HCT116 (cell line): ENCODE measurements around the gene PANK3. TPM values are rescaled to one million over a fixed set of nuclear protein-coding genes. Genes with fewer than 3 reads are reported as not detected.

Source experiments
- ATAC-seq: fragments of 200-7000 bp; cut with Tn5 transposase; 2 replicates; pipeline ENCODE4 v1.9.1; 2020; ENCODE audit warnings: mild to moderate bottlenecking, moderate library complexity
- BruUV-seq: library from RNA; stranded (reverse); fragments of 400-500 nt; replicated peaks from 2 replicates; lab custom pipeline; 2021; lab: Mats Ljungman, UMichigan
- CTCF ChIA-PET: fragments of 300-600 bp; sonication (Branson Sonifier 250); formaldehyde crosslinking; loops from one replicate; lab custom pipeline; 2021; ENCODE audit warnings: antibody characterized with exemption; lab: Charles Lee
- POLR2A ChIA-PET: fragments of 300-600, 350-600 bp; sonication (Branson Sonifier 250); formaldehyde crosslinking; loops from one replicate; lab custom pipeline; 2021; ENCODE audit warnings: antibody characterized with exemption; lab: Charles Lee
- RAD21 ChIA-PET, 2 experiments: fragments of 300-600 bp; sonication (Branson Sonifier 250); formaldehyde crosslinking; loops; one replicate each; lab custom pipeline; 2023; ENCODE audit warnings: low total read pairs in 2 of 2; ENCODE audit not compliant: uncharacterized antibody in 2 of 2, unreplicated experiment in 2 of 2, low non-redundant PET in 1 of 2; lab: Charles Lee
- DNase-seq: peaks from one replicate; pipeline ENCODE4 v3.0.0-alpha.2; 2010; ENCODE audit warnings: low read depth, low spot score
- H2AFZ ChIP-seq: fragments of 200-600 bp; shearing (Covaris generic), sonication (generic); 2 replicates; pipeline ENCODE4 v1.6.1; 2017; ENCODE audit warnings: low read depth, mixed run types, mixed read lengths, antibody characterized with exemption, low read length; ENCODE audit not compliant: poor library complexity, severe bottlenecking
- H3K27ac ChIP-seq: 2 replicates; pipeline ENCODE4 v1.5.1; 2012; ENCODE audit warnings: low read depth, low read length
- H3K27me3 ChIP-seq: fragments of 200-600 bp; sonication (generic); 2 replicates; pipeline ENCODE4 v1.6.1; 2016; ENCODE audit warnings: mixed run types, low read length, mixed read lengths; ENCODE audit not compliant: insufficient read depth
- H3K36me3 ChIP-seq, 2 experiments: fragments of 200-500 bp in 1 of 2; fragments of 200-600 bp in 1 of 2; sonication (Bioruptor generic) in 1 of 2; sonication (generic) in 1 of 2; 2 replicates each; pipeline versions ENCODE4 v1.5.1 to v1.6.1; 2014 to 2016; ENCODE audit warnings: low read length in 2 of 2, inconsistent platforms in 1 of 2, mixed read lengths in 1 of 2, mixed run types in 1 of 2; ENCODE audit not compliant: insufficient read depth in 2 of 2, control insufficient read depth in 1 of 2
- H3K4me1 ChIP-seq, 2 experiments: fragments of 200-600 bp in 1 of 2; sonication (generic) in 1 of 2; 2 replicates each; pipeline versions ENCODE4 v1.5.1 to v1.6.1; 2012 to 2017; ENCODE audit warnings: low read length in 2 of 2, inconsistent platforms in 1 of 2, mild to moderate bottlenecking in 1 of 2, mixed read lengths in 1 of 2, mixed run types in 1 of 2, moderate library complexity in 1 of 2; ENCODE audit not compliant: insufficient read depth in 2 of 2, control insufficient read depth in 1 of 2
- H3K4me2 ChIP-seq: fragments of 200-600 bp; sonication (generic); 2 replicates; pipeline ENCODE4 v1.6.1; 2017; ENCODE audit warnings: mixed run types, low read length, mixed read lengths
- H3K4me3 ChIP-seq, 2 experiments: fragments of 200-600 bp in 1 of 2; sonication (generic) in 1 of 2; replicated peaks in 1 of 2; 2 replicates each; pipeline ENCODE4 v1.5.1; 2011 to 2016; ENCODE audit warnings: low read length in 2 of 2, control low read depth in 1 of 2, low read depth in 1 of 2, mild to moderate bottlenecking in 1 of 2, mixed read lengths in 1 of 2, mixed run types in 1 of 2
- H3K79me2 ChIP-seq: fragments of 200-600 bp; sonication (generic); 2 replicates; pipeline ENCODE4 v1.6.1; 2017; ENCODE audit warnings: mild to moderate bottlenecking, mixed run types, low read length, moderate library complexity, mixed read lengths; ENCODE audit not compliant: insufficient read depth
- H3K9ac ChIP-seq: fragments of 200-600 bp; sonication (generic); 2 replicates; pipeline ENCODE4 v1.6.1; 2016; ENCODE audit warnings: low read length, mixed read lengths
- H3K9me2 ChIP-seq: fragments of 200-600 bp; sonication (generic), shearing (Covaris generic); 2 replicates; pipeline ENCODE4 v1.6.1; 2017; ENCODE audit warnings: mixed run types, mild to moderate bottlenecking, moderate library complexity; ENCODE audit not compliant: insufficient read depth
- H3K9me3 ChIP-seq, 2 experiments: fragments of 200-500 bp in 1 of 2; fragments of 200-600 bp in 1 of 2; sonication (Bioruptor generic) in 1 of 2; sonication (generic) in 1 of 2; 2 replicates each; pipeline ENCODE4 v1.6.1; 2014 to 2017; ENCODE audit warnings: low read length in 2 of 2, mixed read lengths in 2 of 2, inconsistent platforms in 1 of 2, low read depth in 1 of 2, mild to moderate bottlenecking in 1 of 2, mixed run types in 1 of 2, moderate library complexity in 1 of 2; ENCODE audit not compliant: control insufficient read depth in 1 of 2, insufficient read depth in 1 of 2
- H4K20me1 ChIP-seq: fragments of 200-600 bp; sonication (generic), shearing (Covaris generic); 2 replicates; pipeline ENCODE4 v1.6.1; 2017; ENCODE audit warnings: mixed run types, mild to moderate bottlenecking, moderate library complexity; ENCODE audit not compliant: insufficient read depth
- EGR1 ChIP-seq: IDR thresholded peaks from 2 replicates; pipeline ENCODE4 v1.6.1; 2012; ENCODE audit warnings: low read depth
- ELF1 ChIP-seq: IDR thresholded peaks from 2 replicates; pipeline ENCODE4 v1.6.1; 2012; ENCODE audit warnings: low read depth, borderline replicate concordance
- EZH2phosphoT487 ChIP-seq: fragments of 200-600 bp; IDR thresholded peaks from 2 replicates; pipeline ENCODE4 v1.6.1; 2018; ENCODE audit warnings: antibody characterized with exemption, borderline replicate concordance
- FOSL1 ChIP-seq: IDR thresholded peaks from 2 replicates; pipeline ENCODE4 v1.6.1; 2012; ENCODE audit warnings: low read depth
- JUND ChIP-seq: IDR thresholded peaks from 2 replicates; pipeline ENCODE4 v1.6.1; 2012
- POLR2A ChIP-seq: IDR thresholded peaks from 2 replicates; pipeline ENCODE4 v1.7.0; 2011; ENCODE audit warnings: borderline replicate concordance; ENCODE audit not compliant: insufficient read depth, insufficient read length; ENCODE audit errors: extremely low read depth
- SIN3A ChIP-seq: IDR thresholded peaks from 2 replicates; pipeline ENCODE4 v1.6.1; 2012; ENCODE audit warnings: low read depth
- SRF ChIP-seq: IDR thresholded peaks from 2 replicates; pipeline ENCODE4 v1.6.1; 2012; ENCODE audit warnings: low read depth
- YY1 ChIP-seq: IDR thresholded peaks from 2 replicates; pipeline ENCODE4 v1.6.1; 2011; ENCODE audit warnings: low read length, low read depth, moderate library complexity, mild to moderate bottlenecking; ENCODE audit not compliant: insufficient replicate concordance; ENCODE audit errors: extremely low read depth
- ZFX ChIP-seq: fragments of 450-650 bp; IDR thresholded peaks from 2 replicates; pipeline ENCODE4 v1.6.1; 2017
- intact Hi-C: fragments of 100-400 bp; cut with micrococcal nuclease; formaldehyde crosslinking; loops from 2 replicates; pipeline ENCODE4 v1.10.0; 2022
- total RNA-seq: library from RNA; stranded (reverse); gene quantifications from one replicate; pipeline ENCODE4 v1.2.1, GENCODE V29; 2021; ENCODE audit not compliant: unreplicated experiment
- TF ChIP-seq, protein P1 (sequence below): IDR thresholded peaks from 2 replicates; pipeline ENCODE4 v1.6.1; 2012
- TF ChIP-seq, protein P2 (sequence below): IDR thresholded peaks from 2 replicates; pipeline ENCODE4 v1.6.1; 2012; ENCODE audit warnings: low read depth

PANK3 gene
- total RNA-seq, 1 experiment from 2014 or later: 56.5 TPM

DNA sequence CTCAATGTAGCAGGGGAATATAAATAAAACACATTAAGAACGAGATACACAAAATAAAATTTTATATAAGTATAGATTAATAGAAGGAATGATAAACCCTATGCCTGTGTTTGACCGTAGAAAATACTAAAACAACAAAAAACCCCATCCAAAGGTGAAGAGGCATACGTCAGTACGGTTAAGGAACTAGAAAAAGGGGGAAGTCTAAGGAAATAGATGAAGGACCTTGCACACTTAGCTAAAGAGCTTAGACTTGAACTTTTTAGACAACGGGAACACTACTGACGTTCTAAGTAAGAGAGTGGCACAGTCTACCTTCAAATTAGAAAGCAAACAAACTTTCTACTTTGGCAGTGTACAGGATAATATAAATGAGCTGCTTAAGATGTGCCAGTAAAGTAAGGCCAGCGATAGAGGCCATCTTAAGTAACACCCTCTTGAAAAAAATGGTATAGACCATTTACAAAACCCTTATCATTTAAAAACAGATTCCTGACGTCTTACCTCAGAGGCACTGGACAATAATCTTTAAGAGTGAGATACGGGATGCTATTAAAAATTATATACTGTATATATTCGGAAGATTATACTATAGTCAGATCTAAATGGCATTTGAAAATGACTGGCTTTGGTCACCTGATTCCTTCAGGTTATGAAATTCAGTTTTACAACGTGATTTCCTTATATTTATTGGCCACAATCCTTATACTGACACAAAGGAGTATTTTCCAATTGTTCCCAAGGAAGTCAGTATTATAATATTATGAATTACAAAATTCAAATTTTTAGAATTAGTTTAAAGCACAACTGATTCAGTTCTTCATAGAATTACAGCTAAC lies 8.5 kb downstream of the PANK3 start:
- ATAC-seq (no peak), DNase-seq (no peak)
- Histone ChIP-seq H3K27ac (no peak overlapping the region), H2AFZ (no peak overlapping the region), H3K4me2 (no peak overlapping the region), H3K36me3 (peaks cover 7 to 13% of the 10 kb centered on the region in 2 experiments; a peak in 3 of 4 replicates), H3K9ac (no peak overlapping the region), H3K4me1 (no peaks in the 10 kb centered on the region), H3K27me3 (no peaks in the 10 kb centered on the region), H3K9me2 (no peaks in the 10 kb centered on the region), H3K4me3 (no peak overlapping the region), H4K20me1 (peaks cover 3% of the 10 kb centered on the region), H3K79me2 (peaks cover 87% of the 10 kb centered on the region), H3K9me3 (no peaks in the 10 kb centered on the region)
- intact Hi-C loops: loop anchor here (10.0 kb wide), 1 partner anchor 266 kb away; no protein-coding TSS in a partner anchor
- RAD21 ChIA-PET: no interaction called here
- TF ChIP-seq YY1 (no peak), EGR1 (no peak), SIN3A (no peak), SRF (no peak), JUND (no peak)
- TF ChIP-seq, protein P1, sequence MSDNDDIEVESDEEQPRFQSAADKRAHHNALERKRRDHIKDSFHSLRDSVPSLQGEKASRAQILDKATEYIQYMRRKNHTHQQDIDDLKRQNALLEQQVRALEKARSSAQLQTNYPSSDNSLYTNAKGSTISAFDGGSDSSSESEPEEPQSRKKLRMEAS: no peak
- CTCF ChIA-PET: no interaction called here
- POLR2A ChIA-PET: no interaction called here
- no TSS peak for BruUV-seq

DNA sequence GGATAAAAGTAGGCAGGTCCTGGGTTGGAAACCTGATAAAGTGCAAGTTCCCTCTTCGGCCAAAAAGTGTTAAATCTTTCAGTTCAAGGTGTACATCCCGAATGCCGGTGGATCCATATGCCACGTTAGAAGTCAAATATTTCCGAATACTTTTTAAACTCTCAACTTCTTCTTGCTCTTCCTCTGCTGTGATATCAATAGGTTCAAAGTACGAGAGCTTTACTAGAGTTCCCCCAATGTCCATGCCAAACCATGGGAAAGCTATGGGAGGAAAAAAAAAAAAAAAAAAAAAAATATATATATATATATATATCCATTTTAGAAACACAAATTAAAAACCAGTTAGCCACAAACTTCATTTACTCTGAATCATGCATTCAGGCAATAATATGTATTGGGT lies 10.4 kb downstream of the PANK3 start:
- POLR2A ChIA-PET: no interaction called here
- H3K4me3 ChIP-seq: no peak overlapping the region

More for the DNA sequence above, 10.4 kb downstream of the PANK3 start:
- intact Hi-C loops: no loop called here
- no peaks in the 10 kb centered on the region for H3K27me3 ChIP-seq
- CTCF ChIA-PET: no interaction called here
- ATAC-seq (no peak), DNase-seq (no peak)
- no peaks in the 10 kb centered on the region for H3K9me3 ChIP-seq
- TF ChIP-seq FOSL1 (no peak), ELF1 (no peak), EZH2phosphoT487 (no peak), YY1 (no peak), SRF (no peak), ZFX (no peak), EGR1 (no peak), POLR2A (no peak)
- TF ChIP-seq, protein P2, sequence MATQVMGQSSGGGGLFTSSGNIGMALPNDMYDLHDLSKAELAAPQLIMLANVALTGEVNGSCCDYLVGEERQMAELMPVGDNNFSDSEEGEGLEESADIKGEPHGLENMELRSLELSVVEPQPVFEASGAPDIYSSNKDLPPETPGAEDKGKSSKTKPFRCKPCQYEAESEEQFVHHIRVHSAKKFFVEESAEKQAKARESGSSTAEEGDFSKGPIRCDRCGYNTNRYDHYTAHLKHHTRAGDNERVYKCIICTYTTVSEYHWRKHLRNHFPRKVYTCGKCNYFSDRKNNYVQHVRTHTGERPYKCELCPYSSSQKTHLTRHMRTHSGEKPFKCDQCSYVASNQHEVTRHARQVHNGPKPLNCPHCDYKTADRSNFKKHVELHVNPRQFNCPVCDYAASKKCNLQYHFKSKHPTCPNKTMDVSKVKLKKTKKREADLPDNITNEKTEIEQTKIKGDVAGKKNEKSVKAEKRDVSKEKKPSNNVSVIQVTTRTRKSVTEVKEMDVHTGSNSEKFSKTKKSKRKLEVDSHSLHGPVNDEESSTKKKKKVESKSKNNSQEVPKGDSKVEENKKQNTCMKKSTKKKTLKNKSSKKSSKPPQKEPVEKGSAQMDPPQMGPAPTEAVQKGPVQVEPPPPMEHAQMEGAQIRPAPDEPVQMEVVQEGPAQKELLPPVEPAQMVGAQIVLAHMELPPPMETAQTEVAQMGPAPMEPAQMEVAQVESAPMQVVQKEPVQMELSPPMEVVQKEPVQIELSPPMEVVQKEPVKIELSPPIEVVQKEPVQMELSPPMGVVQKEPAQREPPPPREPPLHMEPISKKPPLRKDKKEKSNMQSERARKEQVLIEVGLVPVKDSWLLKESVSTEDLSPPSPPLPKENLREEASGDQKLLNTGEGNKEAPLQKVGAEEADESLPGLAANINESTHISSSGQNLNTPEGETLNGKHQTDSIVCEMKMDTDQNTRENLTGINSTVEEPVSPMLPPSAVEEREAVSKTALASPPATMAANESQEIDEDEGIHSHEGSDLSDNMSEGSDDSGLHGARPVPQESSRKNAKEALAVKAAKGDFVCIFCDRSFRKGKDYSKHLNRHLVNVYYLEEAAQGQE: no peak
- H3K36me3 ChIP-seq: peaks cover 13 to 26% of the 10 kb centered on the region in 2 experiments
- RAD21 ChIA-PET: no interaction called here
- no peaks in the 10 kb centered on the region for H3K4me1 ChIP-seq
- no peak overlapping the region for H2AFZ ChIP-seq
- peaks cover 3% of the 10 kb centered on the region for H4K20me1 ChIP-seq
- no peak overlapping the region for H3K9ac ChIP-seq
- H3K79me2 ChIP-seq: peaks cover 75% of the 10 kb centered on the region
- no peaks in the 10 kb centered on the region for H3K9me2 ChIP-seq
- no TSS peak for BruUV-seq
- H3K4me2 ChIP-seq: no peak overlapping the region
- H3K27ac ChIP-seq: no peak overlapping the region
